Uterus (tissue), 2 donors: ENCODE data around the gene SEC16A.

Experiments used
- CTCF ChIP-seq, 4 experiments: fragments of 200-600 bp in 2 of 4; fragments of 450-650 bp in 2 of 4; sonication (generic) in 2 of 4; IDR thresholded peaks; one replicate each; pipeline ENCODE4 v1.5.1; 2016 to 2019; ENCODE audit warnings: antibody characterized with exemption in 4 of 4, mild to moderate bottlenecking in 2 of 4, moderate library complexity in 1 of 4
- POLR2A ChIP-seq, 2 donors: fragments of 450-650 bp; IDR thresholded peaks; one replicate each; pipeline ENCODE4 v1.6.1; 2016; ENCODE audit warnings: antibody characterized with exemption in 2 of 2, mild to moderate bottlenecking in 1 of 2, moderate library complexity in 1 of 2

GRCh38 chr9:136511670-136512592 is 29.1 kb upstream of the SEC16A start:
- TF ChIP-seq CTCF (IDR thresholded peaks at IDR 0.05) (no peak), POLR2A (IDR thresholded peaks at IDR 0.05) (no peak)
